ENCODE measurements around the gene ZNF648.
"Not testable (repeated sequence)": the region's sequence is repeated elsewhere in the genome, so short reads cannot be mapped to it uniquely, and the experiment has no call there.

ZNF648 gene

GRCh38 chr1:182050481-182051448, 10.7 kb downstream of the ZNF648 start:
- DNase-seq: no peak
- TF ChIP-seq CTCF (IDR thresholded peaks at IDR 0.05; ENCODE audit: low read depth, low read length, missing control alignments): no peak
- in situ Hi-C loops (cut with HindIII; ENCODE audit: low pct_ligation_motif_present, low sequenced_read_pairs): no loop called here
- H3K36me3 ChIP-seq (replicated peaks): no peaks in the 10 kb centered on the region
- no peaks in the 10 kb centered on the region for H3K27me3 ChIP-seq (replicated peaks)
- no peak overlapping the region for H3K4me3 ChIP-seq (ENCODE audit: low read depth, low read length)
- no peak overlapping the region for H3K27ac ChIP-seq

GRCh38 chr1:182048562-182048961, 12.9 kb downstream of the ZNF648 start:
- DNase-seq: no peak
- in situ Hi-C loops (cut with HindIII; ENCODE audit: low pct_ligation_motif_present, low sequenced_read_pairs): no loop called here
- H3K4me3 ChIP-seq (ENCODE audit: low read depth, low read length): no peak overlapping the region
- no peak overlapping the region for H3K27ac ChIP-seq
- no peaks in the 10 kb centered on the region for H3K27me3 ChIP-seq (replicated peaks)
- H3K36me3 ChIP-seq (replicated peaks): no peaks in the 10 kb centered on the region
- no peak for TF ChIP-seq CTCF (IDR thresholded peaks at IDR 0.05; ENCODE audit: low read depth, low read length, missing control alignments)

- H3K27me3 ChIP-seq (replicated peaks): no peaks in the 10 kb centered on the region
- in situ Hi-C loops (cut with HindIII; ENCODE audit: low pct_ligation_motif_present, low sequenced_read_pairs): no loop called here
- TF ChIP-seq CTCF (IDR thresholded peaks at IDR 0.05; ENCODE audit: low read depth, low read length, missing control alignments): no peak
- no peaks in the 10 kb centered on the region for H3K36me3 ChIP-seq (replicated peaks)
- DNase-seq: no peak
- no peak overlapping the region for H3K27ac ChIP-seq
- H3K4me3 ChIP-seq (ENCODE audit: low read depth, low read length): no peak overlapping the region
Measured at GRCh38 chr1:182046763-182047162, 14.7 kb downstream of the ZNF648 start.

- in situ Hi-C loops (cut with HindIII; ENCODE audit: low pct_ligation_motif_present, low sequenced_read_pairs); H3K27ac ChIP-seq; H3K4me3 ChIP-seq (ENCODE audit: low read depth, low read length); DNase-seq; H3K27me3 ChIP-seq (replicated peaks); H3K36me3 ChIP-seq (replicated peaks): not testable (repeated sequence)
Measured at GRCh38 chr1:182045481-182045880, 16.0 kb downstream of the ZNF648 start.

- Histone ChIP-seq H3K27me3 (replicated peaks) (no peaks in the 10 kb centered on the region), H3K4me3 (ENCODE audit: low read depth, low read length) (no peak overlapping the region), H3K27ac (no peak overlapping the region), H3K36me3 (replicated peaks) (no peaks in the 10 kb centered on the region)
- no peak for TF ChIP-seq CTCF (IDR thresholded peaks at IDR 0.05; ENCODE audit: low read depth, low read length, missing control alignments)
- no peak for DNase-seq
- in situ Hi-C loops (cut with HindIII; ENCODE audit: low pct_ligation_motif_present, low sequenced_read_pairs): no loop called here
Measured at GRCh38 chr1:182041615-182042014, 19.9 kb downstream of the ZNF648 start.

GRCh38 chr1:182038220-182038619, 23.3 kb downstream of the ZNF648 start:
- TF ChIP-seq CTCF (IDR thresholded peaks at IDR 0.05; ENCODE audit: low read depth, low read length, missing control alignments): no peak
- H3K4me3 ChIP-seq (ENCODE audit: low read depth, low read length): no peak overlapping the region
- in situ Hi-C loops (cut with HindIII; ENCODE audit: low pct_ligation_motif_present, low sequenced_read_pairs): no loop called here
- no peaks in the 10 kb centered on the region for H3K36me3 ChIP-seq (replicated peaks)
- no peaks in the 10 kb centered on the region for H3K27me3 ChIP-seq (replicated peaks)
- no peak overlapping the region for H3K27ac ChIP-seq
- DNase-seq: no peak

All from brain microvascular endothelial cell (primary cell).